Measurements from ENCODE around the gene RBM28. TPM values are rescaled to one million over a fixed set of nuclear protein-coding genes. Genes with fewer than 3 reads are reported as not detected.

Gene RBM28, protein sequence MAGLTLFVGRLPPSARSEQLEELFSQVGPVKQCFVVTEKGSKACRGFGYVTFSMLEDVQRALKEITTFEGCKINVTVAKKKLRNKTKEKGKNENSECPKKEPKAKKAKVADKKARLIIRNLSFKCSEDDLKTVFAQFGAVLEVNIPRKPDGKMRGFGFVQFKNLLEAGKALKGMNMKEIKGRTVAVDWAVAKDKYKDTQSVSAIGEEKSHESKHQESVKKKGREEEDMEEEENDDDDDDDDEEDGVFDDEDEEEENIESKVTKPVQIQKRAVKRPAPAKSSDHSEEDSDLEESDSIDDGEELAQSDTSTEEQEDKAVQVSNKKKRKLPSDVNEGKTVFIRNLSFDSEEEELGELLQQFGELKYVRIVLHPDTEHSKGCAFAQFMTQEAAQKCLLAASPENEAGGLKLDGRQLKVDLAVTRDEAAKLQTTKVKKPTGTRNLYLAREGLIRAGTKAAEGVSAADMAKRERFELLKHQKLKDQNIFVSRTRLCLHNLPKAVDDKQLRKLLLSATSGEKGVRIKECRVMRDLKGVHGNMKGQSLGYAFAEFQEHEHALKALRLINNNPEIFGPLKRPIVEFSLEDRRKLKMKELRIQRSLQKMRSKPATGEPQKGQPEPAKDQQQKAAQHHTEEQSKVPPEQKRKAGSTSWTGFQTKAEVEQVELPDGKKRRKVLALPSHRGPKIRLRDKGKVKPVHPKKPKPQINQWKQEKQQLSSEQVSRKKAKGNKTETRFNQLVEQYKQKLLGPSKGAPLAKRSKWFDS
- polyA plus RNA-seq (2013, experiment 1 of 2), result 28.9 TPM
- polyA plus RNA-seq (2013, experiment 2 of 2), result 28.7 TPM

DNA sequence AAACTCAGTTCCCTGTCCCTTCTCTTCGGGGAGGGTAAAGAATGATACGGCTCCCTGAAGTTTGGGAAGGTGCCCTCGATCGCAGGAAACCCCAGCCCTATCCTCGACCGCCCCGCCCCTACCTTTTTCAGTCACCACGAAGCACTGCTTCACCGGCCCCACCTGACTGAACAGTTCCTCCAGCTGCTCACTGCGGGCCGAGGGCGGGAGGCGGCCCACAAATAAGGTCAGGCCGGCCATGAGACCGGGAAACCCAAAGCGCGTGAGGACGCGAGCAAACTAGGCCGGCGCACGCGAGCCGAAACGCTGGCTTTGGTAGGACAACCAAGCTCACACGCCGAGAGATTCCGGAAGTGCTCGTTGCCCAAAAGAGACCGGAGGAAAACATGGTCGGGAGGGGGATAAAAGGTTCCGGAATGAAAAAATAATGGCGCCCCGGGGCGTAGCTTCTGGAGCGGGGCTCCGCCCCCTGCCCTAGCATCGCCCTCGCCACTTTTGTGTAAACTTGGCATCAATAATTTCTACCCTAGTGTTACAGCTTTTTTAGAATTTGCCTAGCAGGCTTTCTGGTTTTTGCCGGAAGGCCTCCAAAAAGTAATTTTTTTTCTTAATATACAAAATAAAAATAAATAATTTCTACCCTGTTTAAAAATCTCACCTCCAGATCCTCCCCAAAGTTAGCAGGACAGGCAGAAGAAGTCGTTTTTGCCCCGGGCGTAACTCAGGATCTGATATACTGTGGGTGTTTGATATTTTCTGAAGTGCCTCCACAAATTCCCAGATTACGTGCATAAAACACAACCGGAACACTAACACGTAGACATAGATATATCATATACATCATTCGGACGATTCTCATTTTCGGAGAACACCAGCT, at the start of gene RBM28:
TSS of gene RBM28 (minus strand) at position 355 of the 877 bp plus-strand sequence. CDS start at position 240, 115 bp downstream.
- Histone ChIP-seq H2AK5ac (ENCODE audit: low read depth, low read length) (no peak within 1 kb of the TSS), H2BK12ac (ENCODE audit: low read length) (no peak within 1 kb of the TSS), H3K9me3 (replicated peaks in 1 of 2; ENCODE audit: control insufficient read depth in 2 of 2, insufficient read depth in 1 of 2, low read depth in 1 of 2, low read length in 2 of 2) (no peaks in the 10 kb centered on the region), H3K36me3 (replicated peaks in 1 of 2; ENCODE audit: control insufficient read depth in 2 of 2, insufficient read depth in 2 of 2, low read length in 2 of 2) (peaks cover 0 to 23% of the 10 kb centered on the region in 2 donors), H3K18ac (ENCODE audit: low read length) (peak within 1 kb of the TSS; percentile 93), H3K4me1 (ENCODE audit: control insufficient read depth in 2 of 2, insufficient read depth in 1 of 2, low read depth in 1 of 2, low read length in 2 of 2) (peaks cover 3 to 6% of the 10 kb centered on the region in 2 donors), H4K8ac (ENCODE audit: low read depth, low read length) (no peak within 1 kb of the TSS), H3K79me1 (ENCODE audit: low read depth, low read length) (peaks cover 4% of the 10 kb centered on the region), H3K4me3 (ENCODE audit: low read length in 2 of 2) (peak within 1 kb of the TSS; percentile 57 to 90), H3K23ac (ENCODE audit: low read depth, low read length, poor library complexity) (peak within 1 kb of the TSS; percentile 95), H3K4ac (ENCODE audit: low read length) (no peak within 1 kb of the TSS), H2BK15ac (ENCODE audit: low read length) (no peak within 1 kb of the TSS), H3K27ac (replicated peaks; ENCODE audit: low read length) (peak within 1 kb of the TSS; percentile 73), H2BK120ac (ENCODE audit: low read depth, low read length) (no peak within 1 kb of the TSS), H3K14ac (ENCODE audit: low read length) (no peak within 1 kb of the TSS), H2AFZ (ENCODE audit: low read length) (peak within 1 kb of the TSS; percentile 87), H3K27me3 (ENCODE audit: control insufficient read depth in 3 of 3, insufficient read depth in 3 of 3, low read depth in 1 of 3, low read length in 3 of 3) (peaks cover 0 to 15% (median 2%) of the 10 kb centered on the region in 3 experiments), H2BK5ac (ENCODE audit: low read length) (no peak within 1 kb of the TSS), H4K91ac (ENCODE audit: low read depth, low read length, poor library complexity) (no peak within 1 kb of the TSS), H3K9ac (ENCODE audit: low read depth, low read length, poor library complexity) (peak within 1 kb of the TSS; percentile 96), H3K4me2 (ENCODE audit: insufficient read depth, low read length, poor library complexity, severe bottlenecking) (peak within 1 kb of the TSS; percentile 54)
- WGBS, 2 donors (ENCODE audit: extremely low coverage in 2 of 2, insufficient read length in 2 of 2, insufficient replicate concordance in 1 of 2), result no CpG with 5 or more reads among the region's 49 CpGs
- peak; percentile 91 for DNase-seq (ENCODE audit: low spot score)

DNA sequence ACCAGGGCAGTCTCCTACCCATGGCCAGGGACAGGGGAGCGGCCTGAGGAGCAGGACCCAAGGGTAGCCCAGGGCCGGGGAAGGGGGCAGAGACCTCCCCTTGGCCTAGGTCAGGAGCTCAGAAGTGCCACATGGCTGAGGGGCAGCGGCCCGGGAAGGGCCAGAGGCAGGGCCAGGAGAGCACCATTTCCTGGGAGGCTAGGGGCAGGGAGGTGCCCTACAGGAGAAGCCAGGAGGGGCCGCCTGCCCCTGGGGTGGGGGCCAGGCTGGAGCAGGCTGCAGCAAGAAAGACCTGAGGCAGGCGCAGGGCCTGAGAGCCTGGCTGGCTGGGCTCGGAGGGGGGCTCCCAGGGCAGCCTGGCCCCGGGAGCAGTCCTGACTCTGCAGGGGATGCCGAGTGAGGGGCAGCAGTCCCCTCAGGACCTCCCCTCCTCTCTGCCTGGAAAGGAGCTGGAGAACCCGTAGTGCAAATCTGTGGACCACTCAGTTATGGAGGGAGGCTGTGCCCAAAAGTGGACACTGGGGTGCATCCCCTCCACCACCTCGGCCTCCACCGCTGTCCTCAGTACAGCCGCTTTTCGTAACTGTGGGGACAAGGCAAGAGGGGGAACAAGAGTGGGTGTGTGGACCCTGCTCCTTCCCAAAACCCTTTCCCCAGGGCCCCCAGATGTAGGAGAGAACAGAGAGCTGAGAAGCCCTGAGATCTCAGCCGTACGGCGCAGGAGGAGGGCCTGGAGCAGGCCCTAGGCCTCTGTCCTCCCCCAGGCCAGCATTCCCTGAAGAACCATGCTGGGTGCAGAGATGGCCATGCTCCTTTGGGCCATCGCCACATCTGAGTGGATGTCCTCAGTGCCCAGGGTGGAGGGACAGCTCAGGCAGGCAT, 49.0 kb upstream of the RBM28 start:
- no peak for DNase-seq (ENCODE audit: low spot score)
- H2BK5ac ChIP-seq (ENCODE audit: low read length), result no peak overlapping the region
- no peak overlapping the region for H4K91ac ChIP-seq (ENCODE audit: low read depth, low read length, poor library complexity)
- H3K4ac ChIP-seq (ENCODE audit: low read length), result no peak overlapping the region
- H4K8ac ChIP-seq (ENCODE audit: low read depth, low read length), result no peak overlapping the region
- no peak overlapping the region for H2AK5ac ChIP-seq (ENCODE audit: low read depth, low read length)
- H2AFZ ChIP-seq (ENCODE audit: low read length), result no peak overlapping the region
- no peak overlapping the region for H3K14ac ChIP-seq (ENCODE audit: low read length)
- H2BK15ac ChIP-seq (ENCODE audit: low read length), result no peak overlapping the region
- no CpG with 5 or more reads among the region's 18 CpGs for WGBS, 2 donors (ENCODE audit: extremely low coverage in 2 of 2, insufficient read length in 2 of 2, insufficient replicate concordance in 1 of 2)
- peak overlapping the region; percentile 39 for H3K23ac ChIP-seq (ENCODE audit: low read depth, low read length, poor library complexity)
- no peak overlapping the region for H2BK120ac ChIP-seq (ENCODE audit: low read depth, low read length)
- no peak overlapping the region for H2BK12ac ChIP-seq (ENCODE audit: low read length)
- H3K36me3 ChIP-seq (replicated peaks in 1 of 2; ENCODE audit: control insufficient read depth in 2 of 2, insufficient read depth in 2 of 2, low read length in 2 of 2), result peaks cover 16 to 29% of the 10 kb centered on the region in 2 donors
- H3K79me1 ChIP-seq (ENCODE audit: low read depth, low read length), result peaks cover 2% of the 10 kb centered on the region
- H3K4me1 ChIP-seq (ENCODE audit: control insufficient read depth in 2 of 2, insufficient read depth in 1 of 2, low read depth in 1 of 2, low read length in 2 of 2), result peaks cover 19 to 24% of the 10 kb centered on the region in 2 donors
- no peak overlapping the region for H3K4me3 ChIP-seq (ENCODE audit: low read length in 2 of 2)
- no peak overlapping the region for H3K18ac ChIP-seq (ENCODE audit: low read length)
- no peak overlapping the region for H3K27ac ChIP-seq (replicated peaks; ENCODE audit: low read length)
- peak overlapping the region; percentile 35 for H3K9ac ChIP-seq (ENCODE audit: low read depth, low read length, poor library complexity)
- H3K27me3 ChIP-seq (ENCODE audit: control insufficient read depth in 3 of 3, insufficient read depth in 3 of 3, low read depth in 1 of 3, low read length in 3 of 3), result peaks cover 0 to 4% (median 0%) of the 10 kb centered on the region in 3 experiments
- H3K4me2 ChIP-seq (ENCODE audit: insufficient read depth, low read length, poor library complexity, severe bottlenecking), result no peak overlapping the region
- H3K9me3 ChIP-seq (replicated peaks in 1 of 2; ENCODE audit: control insufficient read depth in 2 of 2, insufficient read depth in 1 of 2, low read depth in 1 of 2, low read length in 2 of 2), result no peaks in the 10 kb centered on the region

DNA sequence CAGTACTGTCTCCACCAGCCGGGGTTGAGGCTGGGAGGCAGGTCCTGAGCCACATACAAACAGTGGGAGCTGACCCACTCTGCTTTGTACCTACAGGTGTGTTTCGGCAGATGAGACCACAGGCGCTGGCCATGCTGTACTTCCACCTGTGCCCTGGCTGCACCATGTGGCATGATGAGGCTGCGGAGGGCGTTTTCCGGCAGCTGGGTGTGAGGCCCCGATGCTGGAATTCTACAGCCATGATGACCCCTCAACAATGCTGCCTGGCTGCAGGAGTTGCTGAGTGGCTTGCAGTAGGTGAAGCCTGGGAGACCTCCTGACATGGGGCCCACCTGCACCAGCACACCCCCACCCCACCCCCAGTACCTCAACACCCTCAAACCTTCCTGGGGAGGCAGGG, 48.1 kb upstream of the RBM28 start:
- Histone ChIP-seq H3K27me3 (ENCODE audit: control insufficient read depth in 3 of 3, insufficient read depth in 3 of 3, low read depth in 1 of 3, low read length in 3 of 3) (peaks cover 0 to 8% (median 0%) of the 10 kb centered on the region in 3 experiments), H3K4me3 (ENCODE audit: low read length in 2 of 2) (no peak overlapping the region), H3K27ac (replicated peaks; ENCODE audit: low read length) (no peak overlapping the region), H3K9ac (ENCODE audit: low read depth, low read length, poor library complexity) (no peak overlapping the region), H3K9me3 (replicated peaks in 1 of 2; ENCODE audit: control insufficient read depth in 2 of 2, insufficient read depth in 1 of 2, low read depth in 1 of 2, low read length in 2 of 2) (no peaks in the 10 kb centered on the region), H2AK5ac (ENCODE audit: low read depth, low read length) (peak overlapping the region; percentile 40), H3K79me1 (ENCODE audit: low read depth, low read length) (peaks cover 2% of the 10 kb centered on the region), H3K4ac (ENCODE audit: low read length) (no peak overlapping the region), H3K14ac (ENCODE audit: low read length) (no peak overlapping the region), H3K4me1 (ENCODE audit: control insufficient read depth in 2 of 2, insufficient read depth in 1 of 2, low read depth in 1 of 2, low read length in 2 of 2) (peaks cover 26 to 31% of the 10 kb centered on the region in 2 donors), H4K91ac (ENCODE audit: low read depth, low read length, poor library complexity) (no peak overlapping the region), H2BK120ac (ENCODE audit: low read depth, low read length) (no peak overlapping the region), H4K8ac (ENCODE audit: low read depth, low read length) (no peak overlapping the region), H2BK12ac (ENCODE audit: low read length) (no peak overlapping the region), H2BK15ac (ENCODE audit: low read length) (no peak overlapping the region), H3K18ac (ENCODE audit: low read length) (no peak overlapping the region), H3K36me3 (replicated peaks in 1 of 2; ENCODE audit: control insufficient read depth in 2 of 2, insufficient read depth in 2 of 2, low read length in 2 of 2) (peaks cover 7 to 23% of the 10 kb centered on the region in 2 donors), H2AFZ (ENCODE audit: low read length) (no peak overlapping the region), H2BK5ac (ENCODE audit: low read length) (no peak overlapping the region), H3K23ac (ENCODE audit: low read depth, low read length, poor library complexity) (peak overlapping the region; percentile 17), H3K4me2 (ENCODE audit: insufficient read depth, low read length, poor library complexity, severe bottlenecking) (no peak overlapping the region)
- WGBS, 2 donors (ENCODE audit: extremely low coverage in 2 of 2, insufficient read length in 2 of 2, insufficient replicate concordance in 1 of 2), result no CpG with 5 or more reads among the region's 7 CpGs
- DNase-seq (ENCODE audit: low spot score), result no peak

Measured in neuronal stem cell (in vitro differentiated cells).